Cardiac muscle cell (in vitro differentiated cells and primary cell): ENCODE measurements around the gene VPS51. TPM values are rescaled to one million over a fixed set of nuclear protein-coding genes. Genes with fewer than 3 reads are reported as not detected.
A peak's percentile ranks its signal among the peaks of the same experiment; 100 is the strongest.

Source experiments
- DNase-seq, 2 donors: peaks; one replicate each; pipeline versions ENCODE4 v3.0.0 to v3.0.0-alpha.2; 2010 to 2017; ENCODE audit warnings: low read depth in 1 of 2, low spot score in 1 of 2
- H3K27ac ChIP-seq: fragments of 200-600 bp; sonication (generic); 2 replicates; pipeline ENCODE4 v1.5.1; 2016
- H3K27me3 ChIP-seq: fragments of 200-600 bp; sonication (generic); 2 replicates; pipeline ENCODE4 v1.6.0; 2016; ENCODE audit warnings: control low read depth
- H3K36me3 ChIP-seq: fragments of 200-600 bp; sonication (generic); 2 replicates; pipeline ENCODE4 v1.5.1; 2016; ENCODE audit warnings: control low read depth
- H3K4me1 ChIP-seq: fragments of 200-600 bp; sonication (generic); 2 replicates; pipeline ENCODE4 v1.8.1; 2017; ENCODE audit warnings: low read depth, mild to moderate bottlenecking, mixed run types
- H3K4me3 ChIP-seq: fragments of 200-600 bp; sonication (generic); 2 replicates; pipeline ENCODE4 v1.5.1; 2016; ENCODE audit warnings: mild to moderate bottlenecking
- H3K9me3 ChIP-seq: fragments of 200-600 bp; sonication (generic); 2 replicates; pipeline ENCODE4 v1.5.1; 2017; ENCODE audit warnings: low read depth, mild to moderate bottlenecking, control low read depth
- polyA plus RNA-seq: library from polyadenylated mRNA; unstranded; fragments of >200 nt; fragmentation: Nextera tagmentation; extraction: Ambion mirVana; gene quantifications from 2 replicates; pipeline ENCODE4 v1.2.1, GENCODE V29; 2016
- total RNA-seq: library from RNA; depleted of rRNA; stranded (reverse); fragments of >200 nt; gene quantifications from 2 replicates; pipeline ENCODE4 v1.2.3, GENCODE V29; 2016
- TF ChIP-seq, protein P1 (sequence below): IDR thresholded peaks from 2 replicates; pipeline ENCODE4 v1.5.1; 2012; ENCODE audit warnings: low read depth, mild to moderate bottlenecking, low read length

VPS51 gene
- total and polyA plus RNA-seq, 2 experiments from 2014 or later, result 77.9 to 755 TPM

DNA sequence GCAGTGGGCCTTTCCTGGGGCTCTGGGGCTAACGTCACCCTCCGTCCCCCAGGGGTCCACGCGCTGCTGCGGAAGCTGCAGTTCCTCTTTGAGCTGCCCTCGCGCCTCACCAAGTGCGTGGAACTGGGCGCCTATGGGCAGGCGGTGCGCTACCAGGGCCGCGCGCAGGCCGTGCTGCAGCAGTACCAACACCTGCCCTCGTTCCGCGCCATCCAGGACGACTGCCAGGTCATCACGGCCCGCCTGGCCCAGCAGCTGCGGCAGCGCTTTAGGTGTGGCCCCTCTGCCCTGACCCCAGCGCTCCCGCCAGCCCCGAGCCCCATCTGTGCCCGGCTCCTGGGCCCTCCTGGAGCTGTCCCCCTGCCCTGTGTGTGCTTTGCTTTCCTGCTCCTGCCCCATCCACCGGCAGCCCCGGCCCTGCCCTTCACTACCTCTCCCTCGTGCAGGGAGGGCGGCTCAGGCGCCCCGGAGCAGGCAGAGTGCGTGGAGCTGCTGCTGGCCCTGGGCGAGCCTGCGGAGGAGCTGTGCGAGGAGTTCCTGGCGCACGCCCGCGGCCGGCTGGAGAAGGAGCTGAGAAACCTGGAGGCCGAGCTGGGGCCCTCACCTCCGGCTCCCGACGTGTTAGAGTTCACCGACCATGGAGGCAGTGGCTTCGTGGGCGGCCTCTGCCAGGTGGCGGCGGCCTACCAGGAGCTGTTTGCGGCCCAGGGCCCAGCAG lies 11.9 kb downstream of the VPS51 start:
- Histone ChIP-seq H3K9me3 (no peaks in the 10 kb centered on the region), H3K27me3 (no peaks in the 10 kb centered on the region), H3K36me3 (no peaks in the 10 kb centered on the region), H3K4me3 (no peak overlapping the region), H3K27ac (no peak overlapping the region), H3K4me1 (peaks cover 7% of the 10 kb centered on the region)
- no peak for DNase-seq
- TF ChIP-seq, protein P1, sequence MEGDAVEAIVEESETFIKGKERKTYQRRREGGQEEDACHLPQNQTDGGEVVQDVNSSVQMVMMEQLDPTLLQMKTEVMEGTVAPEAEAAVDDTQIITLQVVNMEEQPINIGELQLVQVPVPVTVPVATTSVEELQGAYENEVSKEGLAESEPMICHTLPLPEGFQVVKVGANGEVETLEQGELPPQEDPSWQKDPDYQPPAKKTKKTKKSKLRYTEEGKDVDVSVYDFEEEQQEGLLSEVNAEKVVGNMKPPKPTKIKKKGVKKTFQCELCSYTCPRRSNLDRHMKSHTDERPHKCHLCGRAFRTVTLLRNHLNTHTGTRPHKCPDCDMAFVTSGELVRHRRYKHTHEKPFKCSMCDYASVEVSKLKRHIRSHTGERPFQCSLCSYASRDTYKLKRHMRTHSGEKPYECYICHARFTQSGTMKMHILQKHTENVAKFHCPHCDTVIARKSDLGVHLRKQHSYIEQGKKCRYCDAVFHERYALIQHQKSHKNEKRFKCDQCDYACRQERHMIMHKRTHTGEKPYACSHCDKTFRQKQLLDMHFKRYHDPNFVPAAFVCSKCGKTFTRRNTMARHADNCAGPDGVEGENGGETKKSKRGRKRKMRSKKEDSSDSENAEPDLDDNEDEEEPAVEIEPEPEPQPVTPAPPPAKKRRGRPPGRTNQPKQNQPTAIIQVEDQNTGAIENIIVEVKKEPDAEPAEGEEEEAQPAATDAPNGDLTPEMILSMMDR, result no peak

DNA sequence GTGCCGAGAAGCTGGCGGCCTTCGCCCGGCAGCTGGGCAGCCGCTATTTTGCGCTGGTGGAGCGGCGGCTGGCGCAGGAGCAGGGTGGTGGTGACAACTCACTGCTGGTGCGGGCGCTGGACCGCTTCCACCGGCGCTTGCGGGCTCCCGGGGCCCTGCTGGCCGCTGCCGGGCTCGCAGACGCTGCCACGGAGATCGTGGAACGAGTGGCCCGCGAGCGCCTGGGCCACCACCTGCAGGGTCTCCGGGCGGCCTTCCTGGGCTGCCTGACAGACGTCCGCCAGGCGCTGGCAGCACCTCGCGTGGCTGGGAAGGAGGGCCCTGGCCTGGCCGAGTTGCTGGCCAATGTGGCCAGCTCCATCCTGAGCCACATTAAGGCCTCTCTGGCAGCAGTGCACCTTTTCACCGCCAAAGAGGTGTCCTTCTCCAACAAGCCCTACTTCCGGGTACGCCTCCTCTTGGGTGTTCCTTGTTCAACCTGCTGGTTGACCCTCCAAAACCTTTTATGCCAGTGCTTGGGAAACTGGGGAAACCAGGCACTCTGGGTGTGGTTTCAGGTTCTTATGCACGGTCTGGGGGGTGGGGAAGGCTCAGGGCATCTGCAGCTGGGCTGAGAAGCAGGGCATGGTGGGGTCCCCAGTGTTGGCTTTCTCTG lies 12.6 kb downstream of the VPS51 start:
- DNase-seq, result no peak
- Histone ChIP-seq H3K27me3 (no peaks in the 10 kb centered on the region), H3K4me1 (peaks cover 12% of the 10 kb centered on the region), H3K27ac (no peak overlapping the region), H3K36me3 (no peaks in the 10 kb centered on the region), H3K9me3 (no peaks in the 10 kb centered on the region), H3K4me3 (no peak overlapping the region)
- TF ChIP-seq, protein P1, result no peak

DNA sequence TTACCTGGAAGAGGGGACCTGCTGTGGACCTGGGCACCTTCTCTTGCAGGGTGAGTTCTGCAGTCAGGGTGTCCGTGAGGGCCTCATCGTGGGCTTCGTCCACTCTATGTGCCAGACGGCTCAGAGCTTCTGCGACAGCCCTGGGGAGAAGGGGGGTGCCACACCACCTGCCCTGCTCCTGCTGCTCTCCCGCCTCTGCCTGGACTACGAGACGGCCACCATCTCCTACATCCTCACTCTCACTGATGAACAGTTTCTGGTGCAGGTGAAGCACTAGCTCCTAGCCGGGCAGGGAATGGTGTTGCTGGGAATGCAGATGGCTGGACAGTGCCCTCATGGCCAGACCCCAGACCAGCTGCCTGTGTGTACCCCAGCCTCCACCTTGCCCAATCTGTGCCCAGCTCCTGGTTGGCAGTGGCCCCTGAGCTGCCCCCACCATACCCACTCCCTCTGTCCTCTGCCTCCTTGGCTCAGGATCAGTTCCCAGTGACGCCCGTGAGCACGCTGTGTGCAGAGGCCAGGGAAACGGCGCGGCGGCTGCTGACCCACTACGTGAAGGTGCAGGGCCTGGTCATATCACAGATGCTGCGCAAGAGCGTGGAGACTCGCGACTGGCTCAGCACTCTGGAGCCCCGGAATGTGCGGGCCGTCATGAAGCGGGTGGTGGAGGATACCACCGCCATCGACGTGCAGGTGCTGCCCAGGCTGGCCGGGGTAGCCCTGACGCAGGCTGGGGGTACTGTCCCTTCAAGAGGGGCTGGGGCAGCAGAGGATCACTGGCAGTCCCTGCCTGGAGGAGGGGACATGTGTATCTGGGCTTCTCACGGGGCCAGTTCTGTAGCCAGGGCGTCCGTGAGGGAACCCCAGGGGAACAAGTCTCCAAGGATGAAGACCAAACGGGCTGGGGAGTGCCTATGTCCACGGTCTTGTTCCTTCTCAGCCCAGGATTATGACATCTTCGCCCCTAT lies 13.5 kb downstream of the VPS51 start:
- Histone ChIP-seq H3K4me3 (no peak overlapping the region), H3K4me1 (peaks cover 13% of the 10 kb centered on the region), H3K9me3 (no peaks in the 10 kb centered on the region), H3K36me3 (no peaks in the 10 kb centered on the region), H3K27ac (no peak overlapping the region), H3K27me3 (no peaks in the 10 kb centered on the region)
- TF ChIP-seq, protein P1, result no peak
- no peak for DNase-seq

DNA sequence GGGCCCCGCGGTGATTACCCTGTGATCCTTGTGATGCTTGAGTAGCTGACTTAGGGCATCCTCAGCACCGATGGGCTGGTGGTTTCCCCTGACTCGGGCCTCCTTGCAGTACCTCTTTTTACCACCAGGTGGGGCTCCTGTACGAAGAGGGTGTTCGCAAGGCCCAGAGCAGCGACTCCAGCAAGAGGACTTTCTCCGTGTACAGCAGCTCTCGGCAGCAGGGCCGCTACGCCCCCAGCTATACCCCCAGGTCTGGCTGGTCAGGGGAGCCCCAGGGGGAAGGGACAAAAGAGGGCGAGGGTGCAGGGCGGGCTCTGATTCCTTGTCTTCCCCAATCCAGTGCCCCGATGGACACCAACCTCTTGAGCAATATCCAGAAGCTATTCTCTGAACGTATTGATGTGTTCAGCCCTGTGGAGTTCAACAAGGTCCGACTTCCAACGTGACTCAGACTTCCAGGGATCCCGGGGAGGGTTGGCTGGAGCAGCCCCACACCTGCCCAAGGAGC lies 14.4 kb downstream of the VPS51 start:
- TF ChIP-seq, protein P1, result peak; percentile 99
- no peaks in the 10 kb centered on the region for H3K27me3 ChIP-seq
- H3K9me3 ChIP-seq, result no peaks in the 10 kb centered on the region
- H3K4me1 ChIP-seq, result peaks cover 13% of the 10 kb centered on the region
- no peak overlapping the region for H3K4me3 ChIP-seq
- no peak overlapping the region for H3K27ac ChIP-seq
- H3K36me3 ChIP-seq, result no peaks in the 10 kb centered on the region
- peak; percentile 84 to 86 for DNase-seq

DNA sequence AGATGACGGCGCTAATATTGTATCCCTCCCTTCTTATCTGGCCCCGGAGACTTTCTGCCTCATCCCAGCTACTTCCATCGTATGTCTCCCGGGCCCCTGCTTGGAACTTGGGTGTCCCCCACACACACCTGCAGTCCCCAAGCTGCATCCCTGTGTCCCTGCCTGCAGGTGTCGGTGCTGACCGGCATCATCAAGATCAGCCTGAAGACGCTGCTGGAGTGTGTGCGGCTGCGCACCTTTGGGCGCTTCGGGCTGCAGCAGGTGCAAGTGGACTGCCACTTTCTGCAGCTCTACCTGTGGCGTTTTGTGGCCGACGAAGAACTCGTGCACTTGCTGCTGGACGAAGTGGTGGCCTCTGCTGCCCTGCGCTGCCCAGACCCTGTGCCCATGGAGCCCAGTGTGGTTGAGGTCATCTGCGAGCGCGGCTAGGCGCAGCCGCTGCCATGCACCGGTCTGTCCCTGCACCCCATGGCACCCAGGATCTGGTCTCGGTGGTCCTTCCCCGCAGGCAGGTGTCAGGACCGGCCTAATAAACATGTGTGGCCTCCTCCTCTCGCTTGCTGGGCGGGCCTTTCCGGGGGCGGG lies 15.2 kb downstream of the VPS51 start:
- TF ChIP-seq, protein P1, result no peak
- H3K4me3 ChIP-seq, result no peak overlapping the region
- H3K27me3 ChIP-seq, result no peaks in the 10 kb centered on the region
- no peaks in the 10 kb centered on the region for H3K9me3 ChIP-seq
- H3K27ac ChIP-seq, result no peak overlapping the region
- DNase-seq, result no peak
- H3K36me3 ChIP-seq, result no peaks in the 10 kb centered on the region
- H3K4me1 ChIP-seq, result peaks cover 13% of the 10 kb centered on the region
